ENCODE results near the gene YY1. TPM values are rescaled to one million over a fixed set of nuclear protein-coding genes. Genes with fewer than 3 reads are reported as not detected.

The YY1 gene
- total and polyA plus RNA-seq, 9 of the 15 experiments (the other 6 are each of a cell fraction or from before 2014, with no cell fraction given) = 20.8 to 74.2 (median 46.7) TPM

GRCh38 chr14:100238419-100239210 is at the start of gene YY1 (continued):
- TF ChIP-seq, protein P1, sequence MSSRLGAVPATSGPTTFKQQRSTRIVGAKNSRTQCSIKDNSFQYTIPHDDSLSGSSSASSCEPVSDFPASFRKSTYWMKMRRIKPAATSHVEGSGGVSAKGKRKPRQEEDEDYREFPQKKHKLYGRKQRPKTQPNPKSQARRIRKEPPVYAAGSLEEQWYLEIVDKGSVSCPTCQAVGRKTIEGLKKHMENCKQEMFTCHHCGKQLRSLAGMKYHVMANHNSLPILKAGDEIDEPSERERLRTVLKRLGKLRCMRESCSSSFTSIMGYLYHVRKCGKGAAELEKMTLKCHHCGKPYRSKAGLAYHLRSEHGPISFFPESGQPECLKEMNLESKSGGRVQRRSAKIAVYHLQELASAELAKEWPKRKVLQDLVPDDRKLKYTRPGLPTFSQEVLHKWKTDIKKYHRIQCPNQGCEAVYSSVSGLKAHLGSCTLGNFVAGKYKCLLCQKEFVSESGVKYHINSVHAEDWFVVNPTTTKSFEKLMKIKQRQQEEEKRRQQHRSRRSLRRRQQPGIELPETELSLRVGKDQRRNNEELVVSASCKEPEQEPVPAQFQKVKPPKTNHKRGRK (tag; IDR thresholded peaks at IDR 0.05) = no peak
- TF ChIP-seq PTRF (tag; IDR thresholded peaks at IDR 0.05) (no peak), ZNF175 (CRISPR knock-in tag; IDR thresholded peaks at IDR 0.05; ENCODE audit: low read depth) (no peak), OTX1 (CRISPR knock-in tag; IDR thresholded peaks at IDR 0.05) (no peak), RNF2 (IDR thresholded peaks at IDR 0.05) (no peak), GATAD2B (IDR thresholded peaks at IDR 0.05; ENCODE audit: borderline replicate concordance) (peak; percentile 7; the same call in 1 of the 2 replicates), SP1 (CRISPR knock-in tag; IDR thresholded peaks at IDR 0.05) (peak; percentile 71), ZBTB17 (CRISPR knock-in tag; IDR thresholded peaks at IDR 0.05) (no peak), ZNF695 (CRISPR knock-in tag; IDR thresholded peaks at IDR 0.05) (no peak), ZNF77 (CRISPR knock-in tag; IDR thresholded peaks at IDR 0.05) (no peak), PRPF4 (IDR thresholded peaks at IDR 0.05; ENCODE audit: insufficient read depth, low read depth, low read length, poor library complexity, severe bottlenecking) (no peak), U2AF1 (optimal IDR thresholded peaks at IDR 0.05; ENCODE audit: low read depth, low read length) (peak; percentile 13), YBX1 (IDR thresholded peaks at IDR 0.05) (no peak), TAF7 (tag; IDR thresholded peaks at IDR 0.05) (no peak), L3MBTL2 (IDR thresholded peaks at IDR 0.05) (no peak), IFI16 (CRISPR knock-in tag; IDR thresholded peaks at IDR 0.05) (no peak), CHD2 (IDR thresholded peaks at IDR 0.05; ENCODE audit: low read depth, low read length) (peak; percentile 97), ZC3H8 (IDR thresholded peaks at IDR 0.05) (no peak), ZNF384 (IDR thresholded peaks at IDR 0.05; ENCODE audit: low read depth, low read length) (no peak), ETS2 (tag; IDR thresholded peaks at IDR 0.05; ENCODE audit: borderline replicate concordance, poor library complexity, severe bottlenecking) (no peak), MECOM (CRISPR knock-in tag; IDR thresholded peaks at IDR 0.05) (no peak), NCOA1 (IDR thresholded peaks at IDR 0.05; ENCODE audit: low read depth) (no peak), HDAC2 (IDR thresholded peaks at IDR 0.05) (no peak), MTA2 (IDR thresholded peaks at IDR 0.05; ENCODE audit: low read depth) (no peak)
- TF ChIP-seq, protein P2, sequence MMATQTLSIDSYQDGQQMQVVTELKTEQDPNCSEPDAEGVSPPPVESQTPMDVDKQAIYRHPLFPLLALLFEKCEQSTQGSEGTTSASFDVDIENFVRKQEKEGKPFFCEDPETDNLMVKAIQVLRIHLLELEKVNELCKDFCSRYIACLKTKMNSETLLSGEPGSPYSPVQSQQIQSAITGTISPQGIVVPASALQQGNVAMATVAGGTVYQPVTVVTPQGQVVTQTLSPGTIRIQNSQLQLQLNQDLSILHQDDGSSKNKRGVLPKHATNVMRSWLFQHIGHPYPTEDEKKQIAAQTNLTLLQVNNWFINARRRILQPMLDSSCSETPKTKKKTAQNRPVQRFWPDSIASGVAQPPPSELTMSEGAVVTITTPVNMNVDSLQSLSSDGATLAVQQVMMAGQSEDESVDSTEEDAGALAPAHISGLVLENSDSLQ (IDR thresholded peaks at IDR 0.05) = peak; percentile 74
- TF ChIP-seq, protein P3, sequence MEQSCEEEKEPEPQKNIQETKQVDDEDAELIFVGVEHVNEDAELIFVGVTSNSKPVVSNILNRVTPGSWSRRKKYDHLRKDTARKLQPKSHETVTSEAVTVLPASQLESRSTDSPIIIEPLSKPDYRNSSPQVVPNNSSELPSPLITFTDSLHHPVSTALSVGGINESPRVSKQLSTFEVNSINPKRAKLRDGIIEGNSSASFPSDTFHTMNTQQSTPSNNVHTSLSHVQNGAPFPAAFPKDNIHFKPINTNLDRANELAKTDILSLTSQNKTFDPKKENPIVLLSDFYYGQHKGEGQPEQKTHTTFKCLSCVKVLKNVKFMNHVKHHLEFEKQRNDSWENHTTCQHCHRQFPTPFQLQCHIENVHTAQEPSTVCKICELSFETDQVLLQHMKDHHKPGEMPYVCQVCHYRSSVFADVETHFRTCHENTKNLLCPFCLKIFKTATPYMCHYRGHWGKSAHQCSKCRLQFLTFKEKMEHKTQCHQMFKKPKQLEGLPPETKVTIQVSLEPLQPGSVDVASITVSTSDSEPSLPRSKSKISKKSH (CRISPR knock-in tag; IDR thresholded peaks at IDR 0.05) = no peak
- TF ChIP-seq, protein P4, sequence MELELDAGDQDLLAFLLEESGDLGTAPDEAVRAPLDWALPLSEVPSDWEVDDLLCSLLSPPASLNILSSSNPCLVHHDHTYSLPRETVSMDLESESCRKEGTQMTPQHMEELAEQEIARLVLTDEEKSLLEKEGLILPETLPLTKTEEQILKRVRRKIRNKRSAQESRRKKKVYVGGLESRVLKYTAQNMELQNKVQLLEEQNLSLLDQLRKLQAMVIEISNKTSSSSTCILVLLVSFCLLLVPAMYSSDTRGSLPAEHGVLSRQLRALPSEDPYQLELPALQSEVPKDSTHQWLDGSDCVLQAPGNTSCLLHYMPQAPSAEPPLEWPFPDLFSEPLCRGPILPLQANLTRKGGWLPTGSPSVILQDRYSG (tag; conservative IDR thresholded peaks at IDR 0.05; ENCODE audit: low read depth) = no peak
